HepG2 (cell line): ENCODE results near the gene CHRNB1. TPM values are rescaled to one million over a fixed set of nuclear protein-coding genes. Genes with fewer than 3 reads are reported as not detected.

Source experiments
- ATAC-seq: fragments of 200-7000 bp; cut with Tn5 transposase; 3 replicates; pipeline ENCODE4 v1.9.1; 2020; ENCODE audit warnings: mild to moderate bottlenecking, moderate library complexity
- BruUV-seq: library from RNA; stranded (reverse); fragments of 400-500 nt; replicated peaks from 2 replicates; lab custom pipeline; 2021; lab: Mats Ljungman, UMichigan
- CTCF ChIA-PET: fragments of 300-600 bp; formaldehyde crosslinking; extraction: SDS; loops from one replicate; lab custom pipeline; 2021; ENCODE audit warnings: low total read pairs, inconsistent platforms, low intra/inter-chr PET ratio; lab: Yijun Ruan, JAX
- POLR2A ChIA-PET: fragments of 350-600 bp; sonication (Branson Sonifier 250); formaldehyde crosslinking; loops from one replicate; lab custom pipeline; 2020; ENCODE audit warnings: antibody characterized with exemption, inconsistent platforms; lab: Yijun Ruan, JAX
- DNase-seq: peaks from one replicate; pipeline ENCODE4 v3.0.0-alpha.2; 2015; ENCODE audit warnings: low spot score
- FAIRE-seq: peaks from 3 replicates; lab custom pipeline; 2011; peaks lifted over from hg19 to GRCh38; lab: Jason Lieb, UNC
- H2AFZ ChIP-seq: one replicate; pipeline ENCODE4 v1.6.1; 2011; ENCODE audit warnings: low read length, inconsistent platforms
- H3K27ac ChIP-seq: fragments of 300-600 bp; 3 replicates; pipeline ENCODE4 v1.8.0; 2011; ENCODE audit warnings: mixed run types, mild to moderate bottlenecking, mixed read lengths, low read length, inconsistent platforms; ENCODE audit not compliant: insufficient read depth; ENCODE audit errors: extremely low read length
- H3K27me3 ChIP-seq, 2 experiments: fragments of 200-600 bp in 1 of 2; 2 replicates in 1 of 2; 3 replicates in 1 of 2; pipeline versions ENCODE4 v1.6.0 to v1.8.0; 2011; ENCODE audit warnings: low read length in 2 of 2, mild to moderate bottlenecking in 2 of 2, moderate library complexity in 2 of 2, inconsistent platforms in 1 of 2; ENCODE audit not compliant: insufficient read depth in 2 of 2, control insufficient read depth in 1 of 2
- H3K36me3 ChIP-seq, 2 experiments: fragments of 200-600 bp in 1 of 2; replicated peaks in 1 of 2; 2 replicates in 1 of 2; 3 replicates in 1 of 2; pipeline versions ENCODE4 v1.5.1 to v1.8.0; 2011; ENCODE audit warnings: low read length in 2 of 2, inconsistent platforms in 1 of 2; ENCODE audit not compliant: insufficient read depth in 2 of 2, control insufficient read depth in 1 of 2
- H3K4me1 ChIP-seq: 2 replicates; pipeline ENCODE4 v1.5.1; 2012; ENCODE audit warnings: low read length, inconsistent platforms; ENCODE audit not compliant: insufficient read depth
- H3K4me2 ChIP-seq: 2 replicates; pipeline ENCODE4 v1.6.0; 2011; ENCODE audit warnings: low read depth, low read length, inconsistent platforms
- H3K4me3 ChIP-seq, 3 experiments: fragments of 200-600 bp in 1 of 3; sonication (generic), shearing (Covaris generic) in 1 of 3; replicated peaks in 1 of 3; 2 replicates each; pipeline ENCODE4 v1.5.1; 2011 to 2016; ENCODE audit warnings: low read length in 3 of 3, inconsistent platforms in 2 of 3, low read depth in 2 of 3, mild to moderate bottlenecking in 2 of 3, control low read depth in 1 of 3, mixed read lengths in 1 of 3; ENCODE audit not compliant: insufficient read depth in 1 of 3
- H3K79me2 ChIP-seq: one replicate; pipeline ENCODE4 v1.6.1; 2011; ENCODE audit warnings: low read length, inconsistent platforms; ENCODE audit not compliant: insufficient read depth
- H3K9ac ChIP-seq: 2 replicates; pipeline ENCODE4 v1.6.0; 2011; ENCODE audit warnings: mild to moderate bottlenecking, low read depth, low read length, inconsistent platforms; ENCODE audit not compliant: insufficient read depth
- H3K9me3 ChIP-seq: 2 replicates; pipeline ENCODE4 v1.5.1; 2012; ENCODE audit warnings: mild to moderate bottlenecking, low read length
- H4K20me1 ChIP-seq: 2 replicates; pipeline ENCODE4 v1.6.0; 2011; ENCODE audit warnings: inconsistent platforms, mild to moderate bottlenecking, low read length, moderate library complexity; ENCODE audit not compliant: insufficient read depth
- CBX1 ChIP-seq: IDR thresholded peaks from one replicate; pipeline ENCODE4 v1.6.1; 2016; ENCODE audit warnings: antibody characterized with exemption, low read depth
- CREB1 ChIP-seq, 2 experiments: fragments of 450-650 bp in 1 of 2; IDR thresholded peaks; 2 replicates each; pipeline ENCODE4 v1.6.1; 2016 to 2017; ENCODE audit warnings: control low read depth in 1 of 2, mild to moderate bottlenecking in 1 of 2, missing compliant biosample characterization in 1 of 2, missing genetic modification characterization in 1 of 2
- ISL2 ChIP-seq: sonication (generic); formaldehyde crosslinking; IDR thresholded peaks from 2 replicates; pipeline ENCODE4 v1.5.0; 2020; ENCODE audit warnings: missing genetic modification reagents
- NPAS2 ChIP-seq: sonication (generic); formaldehyde crosslinking; IDR thresholded peaks from 2 replicates; pipeline ENCODE4 v1.8.0; 2022; ENCODE audit warnings: mild to moderate bottlenecking, missing genetic modification reagents, borderline replicate concordance
- NR2F6 ChIP-seq, 2 experiments: IDR thresholded peaks; 2 replicates each; pipeline ENCODE4 v1.6.1; 2016; ENCODE audit warnings: antibody characterized with exemption in 1 of 2, mild to moderate bottlenecking in 1 of 2
- PHF8 ChIP-seq: sonication (generic); formaldehyde crosslinking; IDR thresholded peaks from 2 replicates; pipeline ENCODE4 v1.5.0; 2020; ENCODE audit warnings: missing genetic modification reagents
- SAFB2 ChIP-seq: sonication (generic); formaldehyde crosslinking; IDR thresholded peaks from 2 replicates; pipeline ENCODE4 v1.5.1; 2020; ENCODE audit warnings: missing genetic modification reagents, low read depth, mild to moderate bottlenecking, borderline replicate concordance
- SOX13 ChIP-seq, 3 experiments: fragments of 450-650 bp in 1 of 3; sonication (generic) in 1 of 3; formaldehyde crosslinking in 1 of 3; IDR thresholded peaks in 2 of 3; conservative IDR thresholded peaks in 1 of 3; 2 replicates each; pipeline versions ENCODE4 v1.5.0 to v1.6.1; 2016 to 2020; ENCODE audit warnings: antibody characterized with exemption in 1 of 3, mild to moderate bottlenecking in 1 of 3, missing compliant biosample characterization in 1 of 3, missing genetic modification reagents in 1 of 3, moderate library complexity in 1 of 3
- WIZ ChIP-seq: sonication (generic); formaldehyde crosslinking; IDR thresholded peaks from 2 replicates; pipeline ENCODE4 v1.5.1; 2020; ENCODE audit warnings: mild to moderate bottlenecking, missing genetic modification reagents
- ZFP41 ChIP-seq: sonication (generic); formaldehyde crosslinking; IDR thresholded peaks from 2 replicates; pipeline ENCODE4 v1.4.0; 2020; ENCODE audit warnings: mild to moderate bottlenecking, missing genetic modification reagents, borderline replicate concordance
- ZNF224 ChIP-seq: sonication (generic); formaldehyde crosslinking; IDR thresholded peaks from 2 replicates; pipeline ENCODE4 v1.5.0; 2020; ENCODE audit warnings: mild to moderate bottlenecking, missing genetic modification reagents
- ZNF629 ChIP-seq: sonication (generic); formaldehyde crosslinking; conservative IDR thresholded peaks from 2 replicates; pipeline ENCODE4 v1.5.0; 2020; ENCODE audit warnings: missing genetic modification reagents
- ZNF773 ChIP-seq: sonication (generic); formaldehyde crosslinking; IDR thresholded peaks from 2 replicates; pipeline ENCODE4 v1.4.0; 2020; ENCODE audit warnings: missing genetic modification reagents, borderline replicate concordance
- ZNF891 ChIP-seq: sonication (generic); formaldehyde crosslinking; IDR thresholded peaks from 2 replicates; pipeline ENCODE4 v1.5.0; 2020; ENCODE audit warnings: mild to moderate bottlenecking, missing genetic modification reagents
- ZSCAN20 ChIP-seq: sonication (generic); formaldehyde crosslinking; IDR thresholded peaks from 2 replicates; pipeline ENCODE4 v1.4.0; 2020; ENCODE audit warnings: missing genetic modification reagents, mild to moderate bottlenecking, borderline replicate concordance
- WGBS: methylation state at CpG from one replicate; pipeline ENCODE4 v1.1.6; 2017; ENCODE audit warnings: low lambda C conversion rate; 5-methylcytosine and 5-hydroxymethylcytosine counted together
- in situ Hi-C: cut with HindIII; loops from 2 replicates; pipeline ENCODE4 v1.10.0; 2017; ENCODE audit warnings: low pct_unique_long_range_greater_than_20kb; ENCODE audit not compliant: extremely low pct_ligation_motif_present
- intact Hi-C: fragments of 100-400 bp; cut with micrococcal nuclease; formaldehyde crosslinking; loops from one replicate; pipeline ENCODE4 v1.10.0; 2022; ENCODE audit not compliant: unreplicated experiment
- polyA plus RNA-seq, 8 experiments: library from polyadenylated mRNA; depleted of rRNA in 3 of 8; stranded (reverse) in 7 of 8; unstranded in 1 of 8; fragments of >200 nt; fragmentation: Illumina TruSeq in 4 of 8; extraction: Trizol in 4 of 8; gene quantifications; 2 replicates each; pipeline versions ENCODE4 v1.2.1 to v1.2.3, GENCODE V29; 2011 to 2016; ENCODE audit warnings: low read depth in 4 of 8, missing spikeins in 1 of 8, mixed read lengths in 1 of 8; ENCODE audit not compliant: insufficient read depth in 1 of 8
- total RNA-seq, 5 experiments: library from RNA; depleted of rRNA; stranded (reverse); fragments of >200 nt; fragmentation: Illumina TruSeq; extraction: Trizol; gene quantifications; 2 replicates each; pipeline ENCODE4 v1.2.3, GENCODE V29; 2016; ENCODE audit warnings: low read depth in 1 of 5
- TF ChIP-seq, protein P1 (sequence below): fragments of 450-650 bp; IDR thresholded peaks from 2 replicates; pipeline ENCODE4 v1.6.1; 2016
- TF ChIP-seq, protein P2 (sequence below): IDR thresholded peaks from 2 replicates; pipeline ENCODE4 v1.6.1; 2012; ENCODE audit warnings: inconsistent platforms

The CHRNB1 gene
- total and polyA plus RNA-seq, 2 of the 13 experiments (the other 11 are each of a cell fraction or from before 2014, with no cell fraction given) = 5.4 to 33.7 TPM

- TF ChIP-seq, protein P1, sequence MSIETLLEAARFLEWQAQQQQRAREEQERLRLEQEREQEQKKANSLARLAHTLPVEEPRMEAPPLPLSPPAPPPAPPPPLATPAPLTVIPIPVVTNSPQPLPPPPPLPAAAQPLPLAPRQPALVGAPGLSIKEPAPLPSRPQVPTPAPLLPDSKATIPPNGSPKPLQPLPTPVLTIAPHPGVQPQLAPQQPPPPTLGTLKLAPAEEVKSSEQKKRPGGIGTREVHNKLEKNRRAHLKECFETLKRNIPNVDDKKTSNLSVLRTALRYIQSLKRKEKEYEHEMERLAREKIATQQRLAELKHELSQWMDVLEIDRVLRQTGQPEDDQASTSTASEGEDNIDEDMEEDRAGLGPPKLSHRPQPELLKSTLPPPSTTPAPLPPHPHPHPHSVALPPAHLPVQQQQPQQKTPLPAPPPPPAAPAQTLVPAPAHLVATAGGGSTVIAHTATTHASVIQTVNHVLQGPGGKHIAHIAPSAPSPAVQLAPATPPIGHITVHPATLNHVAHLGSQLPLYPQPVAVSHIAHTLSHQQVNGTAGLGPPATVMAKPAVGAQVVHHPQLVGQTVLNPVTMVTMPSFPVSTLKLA = no peak
- TF ChIP-seq WIZ (CRISPR knock-in tag) = no peak
- TF ChIP-seq ZFP41 = no peak
- TF ChIP-seq PHF8 = no peak
- TF ChIP-seq ZNF773 (CRISPR knock-in tag) = no peak
- TF ChIP-seq CBX1 = no peak
- no peak for TF ChIP-seq ZNF629 (CRISPR knock-in tag)
- TF ChIP-seq ZNF224 = no peak
- no peak for TF ChIP-seq SAFB2 (CRISPR knock-in tag)
- TF ChIP-seq SOX13 (IDR thresholded peaks at IDR 0.05) = no peak
- TF ChIP-seq SOX13 (CRISPR knock-in tag; conservative IDR thresholded peaks at IDR 0.05 in 1 of 2, IDR thresholded peaks at IDR 0.05 in 1 of 2) = no peak
- TF ChIP-seq CREB1 (IDR thresholded peaks at IDR 0.05) = no peak
- TF ChIP-seq CREB1 (CRISPR knock-in tag; IDR thresholded peaks at IDR 0.05) = no peak
- TF ChIP-seq, all 625 proteins: peak for 0
Measured at GRCh38 chr17:7428557-7428956, 16.3 kb upstream of the CHRNB1 start, which contains the start of gene SPEM3 (continued).

DNA sequence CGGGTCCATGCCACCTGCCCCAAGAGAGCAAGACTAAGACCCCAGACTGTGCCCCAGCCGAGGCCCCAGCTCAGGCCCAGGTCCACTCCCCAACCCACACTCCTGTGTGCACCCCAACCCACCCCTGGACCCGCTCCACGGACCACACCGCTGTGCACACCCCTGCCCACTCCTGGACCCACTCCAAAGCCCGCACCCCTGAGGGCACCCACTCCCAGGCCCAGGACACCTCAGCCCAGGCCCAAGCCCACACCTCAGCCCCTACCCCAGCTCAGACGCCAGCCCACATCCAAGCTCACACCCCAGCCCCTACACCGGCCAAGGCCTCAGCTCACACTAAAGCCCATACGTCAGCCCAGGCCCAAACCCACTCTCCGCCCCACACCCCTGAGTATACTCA is 15.1 kb upstream of the CHRNB1 start:
- no peak overlapping the region for H3K27ac ChIP-seq
- H3K4me2 ChIP-seq = no peak overlapping the region
- ChIA-PET POLR2A (interaction anchor here (1.6 kb wide), 1 partner anchor 26 kb away, joined by 3 read pairs; the partner anchor contains the start of gene TMEM256), CTCF (no interaction called here)
- H3K4me1 ChIP-seq = peaks cover 10% of the 10 kb centered on the region
- no peaks in the 10 kb centered on the region for H3K36me3 ChIP-seq
- no peak overlapping the region for H3K4me3 ChIP-seq
- no peak overlapping the region for H3K9ac ChIP-seq
- 44% methylated on average over 7 of the region's 10 CpGs for WGBS
- intact Hi-C loops = no loop called here
- no peaks in the 10 kb centered on the region for H3K79me2 ChIP-seq
- peaks cover 2 to 3% of the 10 kb centered on the region in 2 experiments; a peak in 3 of 5 replicates for H3K27me3 ChIP-seq
- ATAC-seq = no peak
- FAIRE-seq = no peak
- no TSS peak for BruUV-seq
- no peaks in the 10 kb centered on the region for H3K9me3 ChIP-seq
- no peak overlapping the region for H2AFZ ChIP-seq
- in situ Hi-C loops = no loop called here
- DNase-seq = no peak
- H4K20me1 ChIP-seq = no peaks in the 10 kb centered on the region
- no peak for TF ChIP-seq NR2F6 (IDR thresholded peaks at IDR 0.05)
- TF ChIP-seq NR2F6 (CRISPR knock-in tag; IDR thresholded peaks at IDR 0.05) = no peak
- TF ChIP-seq, protein P2, sequence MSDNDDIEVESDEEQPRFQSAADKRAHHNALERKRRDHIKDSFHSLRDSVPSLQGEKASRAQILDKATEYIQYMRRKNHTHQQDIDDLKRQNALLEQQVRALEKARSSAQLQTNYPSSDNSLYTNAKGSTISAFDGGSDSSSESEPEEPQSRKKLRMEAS = no peak
- no peak for TF ChIP-seq ZNF891 (CRISPR knock-in tag)
- TF ChIP-seq SAFB2 (CRISPR knock-in tag) = no peak
- TF ChIP-seq ZSCAN20 = no peak
- no peak for TF ChIP-seq NPAS2 (CRISPR knock-in tag)
- no peak for TF ChIP-seq ISL2 (CRISPR knock-in tag)
